Right ventricle myocardium inferior (tissue), 1 donor: ENCODE data around the gene GNG13. TPM values are rescaled to one million over a fixed set of nuclear protein-coding genes. Genes with fewer than 3 reads are reported as not detected.

Experiments used
- ATAC-seq: fragments of 200-7000 bp; cut with Tn5 transposase; one replicate; pipeline ENCODE4 v1.9.1; 2020; ENCODE audit warnings: mild to moderate bottlenecking, moderate library complexity
- DNase-seq: peaks from one replicate; pipeline ENCODE4 v3.0.0; 2021; ENCODE audit errors: missing footprints
- intact Hi-C: fragments of 100-400 bp; cut with DNase I; formaldehyde crosslinking; loops from one replicate; pipeline ENCODE4 v1.11.0; 2022
- total RNA-seq: library from RNA; stranded (reverse); fragmentation: NEBNext Ultra II Directional; extraction: Animal tissue kit (Norgen Biotek cat#: 25700); gene quantifications from one replicate; pipeline ENCODE4 v1.2.1, GENCODE V29; 2021
- donor health status: DM: no; HTN: yes; CAD: no; lungs with severe emphysema.

The GNG13 gene
- total RNA-seq, 1 donor from 2014 or later = not detected

DNA sequence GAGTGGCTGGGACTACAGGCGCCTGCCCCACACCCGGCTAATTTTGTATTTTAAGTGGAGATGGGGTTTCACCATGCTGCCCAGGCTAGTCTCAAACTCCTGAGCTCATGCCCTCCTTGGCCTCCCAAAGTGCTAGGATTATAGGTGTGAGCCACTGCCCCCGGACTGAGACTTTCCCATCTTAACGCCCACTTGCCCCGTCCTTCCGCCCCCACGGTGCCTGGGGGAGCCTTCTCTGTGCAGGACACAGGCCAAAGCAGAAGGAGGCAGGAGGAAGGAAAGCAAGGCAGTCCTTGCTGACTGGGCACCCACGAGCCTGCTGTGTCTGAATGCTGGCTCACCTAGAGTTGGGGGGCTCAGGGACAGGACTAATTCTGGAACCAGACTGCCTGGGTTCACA lies 17.6 kb upstream of the GNG13 start:
- no peak for DNase-seq
- no peak for ATAC-seq
- intact Hi-C loops = no loop called here

DNA sequence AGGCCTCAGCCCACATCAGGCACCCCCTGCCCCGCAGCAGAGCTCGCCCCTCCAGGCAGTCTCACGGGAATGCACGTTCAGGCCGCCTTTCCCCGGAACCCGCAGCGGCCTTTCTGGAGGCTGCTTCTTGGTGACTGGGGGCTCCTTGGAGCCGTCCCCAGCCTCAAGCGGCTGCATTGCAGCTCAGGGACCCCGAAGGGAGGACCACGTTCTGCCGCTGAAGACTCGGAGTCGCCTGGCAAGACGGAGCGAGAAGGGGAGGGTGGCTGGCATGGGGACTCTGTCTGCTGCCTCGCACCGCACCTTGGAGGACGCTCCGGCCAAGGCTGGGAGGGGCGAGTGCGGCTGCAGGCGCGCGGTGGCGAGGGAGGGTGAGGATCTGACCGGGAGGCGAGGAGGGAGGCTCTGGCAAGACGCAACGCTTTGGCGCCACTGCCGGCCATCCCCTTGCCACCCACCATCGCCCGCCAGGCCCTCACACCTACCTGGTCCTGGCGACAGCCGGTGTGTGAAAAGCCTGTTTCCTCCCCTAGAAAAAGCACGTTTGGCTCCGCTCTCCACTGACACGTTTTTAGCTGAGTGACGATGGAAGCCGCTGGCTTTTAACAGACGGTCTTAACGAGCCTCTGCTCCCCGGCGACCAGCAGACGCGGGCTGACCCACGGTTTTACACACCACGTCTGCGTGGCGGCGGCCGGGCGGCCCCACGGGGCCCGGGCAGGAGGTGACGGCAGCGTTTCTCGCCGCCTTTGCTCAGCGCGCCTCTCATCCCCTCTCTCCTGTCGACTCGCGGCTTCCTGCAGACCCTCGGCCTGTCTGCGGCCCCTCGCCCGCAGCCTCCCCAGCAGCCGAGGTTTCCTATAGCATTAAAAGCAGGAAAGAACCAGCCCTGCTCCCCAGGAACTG lies 16.7 kb upstream of the GNG13 start:
- ATAC-seq (no peak), DNase-seq (no peak)
- intact Hi-C loops = no loop called here

DNA sequence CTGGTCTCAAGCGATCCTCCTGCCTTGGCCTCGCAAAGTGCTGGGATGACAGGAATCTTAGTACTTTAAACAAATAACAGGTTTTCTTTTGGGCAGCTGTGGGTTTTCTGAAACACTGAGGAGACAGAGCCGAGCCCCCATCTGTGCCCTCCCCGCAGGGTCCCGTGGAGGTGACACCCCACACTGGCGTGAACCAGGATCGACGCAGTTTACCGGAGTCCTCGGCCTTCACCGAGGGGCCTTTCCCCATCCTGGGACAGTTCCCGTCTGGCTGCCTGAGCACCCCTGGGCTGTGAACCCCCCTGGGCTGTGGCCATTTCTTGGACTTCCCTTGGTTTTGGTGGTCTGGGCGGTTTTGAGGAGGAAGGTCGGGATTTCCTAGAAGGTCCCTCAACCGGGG lies 15.3 kb upstream of the GNG13 start:
- DNase-seq = no peak
- no peak for ATAC-seq
- intact Hi-C loops = no loop called here

DNA sequence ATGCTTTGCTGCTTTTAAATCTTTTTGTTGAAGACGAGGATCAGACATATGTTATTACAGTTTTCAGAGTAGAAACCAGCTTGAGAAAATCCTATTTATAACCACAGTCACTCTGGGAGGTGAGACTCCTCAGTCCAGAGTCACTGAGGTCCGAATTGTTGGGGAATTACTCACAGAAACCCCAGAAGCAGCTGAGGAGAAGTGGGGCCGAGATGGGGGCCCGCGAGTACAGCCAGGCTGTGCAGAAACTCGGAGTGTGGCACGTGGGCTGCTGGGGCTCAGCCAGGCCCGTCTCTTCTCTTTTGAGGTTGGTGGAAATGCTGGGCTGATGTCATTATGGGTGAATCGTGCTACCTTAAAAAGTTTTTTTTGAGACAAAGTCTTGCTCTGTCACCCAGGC lies 14.4 kb upstream of the GNG13 start:
- intact Hi-C loops = no loop called here
- DNase-seq (no peak), ATAC-seq (no peak)

DNA sequence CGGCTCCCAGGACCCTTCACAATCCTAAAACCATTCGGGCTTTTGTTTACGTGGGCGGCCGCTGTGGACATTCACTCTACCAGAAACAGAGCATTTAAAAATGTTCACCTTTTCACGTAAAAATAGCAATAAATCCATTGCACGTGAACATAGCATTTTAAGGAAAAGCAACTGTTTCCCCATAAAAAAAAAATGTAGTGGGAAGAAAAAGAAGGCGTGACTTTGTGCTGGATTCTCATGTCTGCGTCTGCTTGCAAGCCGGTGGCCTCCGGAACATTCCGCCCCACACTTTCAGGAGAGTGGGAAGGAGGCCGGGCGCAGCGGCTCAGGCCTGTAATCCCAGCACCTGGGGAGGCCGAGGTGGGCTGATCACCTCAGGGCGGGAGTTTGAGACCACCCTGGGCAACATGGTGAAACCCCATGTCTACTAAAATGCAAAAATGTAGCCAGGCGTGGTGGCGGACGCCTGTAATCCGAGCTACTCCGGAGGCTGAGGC lies 13.4 kb upstream of the GNG13 start:
- ATAC-seq (no peak), DNase-seq (no peak)
- intact Hi-C loops = loop anchor here (1.0 to 2.0 kb wide), 2 partner anchors 241 to 289 kb away; no protein-coding TSS in a partner anchor

DNA sequence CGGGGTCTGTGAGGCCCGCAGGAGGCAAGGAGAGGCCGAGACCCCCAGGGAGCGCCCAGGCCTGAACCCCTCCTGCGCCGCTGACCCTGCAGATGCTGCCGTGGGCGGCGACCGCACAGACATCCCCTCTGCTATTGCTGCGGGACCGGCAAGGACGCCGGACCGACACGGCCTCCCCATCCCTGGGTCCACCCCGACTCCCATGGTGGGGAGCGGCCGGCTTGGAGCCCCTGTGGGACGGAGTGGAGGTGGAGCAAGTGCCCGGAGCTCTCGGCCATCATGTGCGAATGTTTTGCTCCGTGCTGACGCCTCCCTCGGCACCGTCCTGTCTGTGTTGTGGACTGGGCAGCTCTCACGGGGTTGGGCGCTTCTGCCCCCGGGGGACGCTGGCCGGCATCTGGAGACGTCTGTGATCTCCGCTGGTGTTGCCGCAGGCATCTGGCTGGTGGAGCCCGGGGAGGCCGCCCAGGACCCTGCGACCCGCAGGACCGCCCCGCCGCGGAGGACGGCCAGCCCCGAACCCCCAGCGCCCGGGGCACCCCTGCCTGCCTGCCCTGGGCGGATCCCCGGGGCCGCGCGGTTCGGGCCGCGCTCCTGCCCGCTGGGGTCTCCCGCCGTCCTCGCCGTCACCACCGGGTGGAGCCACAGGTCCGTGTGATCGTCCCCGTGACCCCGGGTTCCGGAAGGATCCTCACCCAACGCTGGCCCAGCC lies 12.8 kb upstream of the GNG13 start:
- peak; percentile 76 for ATAC-seq
- intact Hi-C loops = loop anchor here (1.0 to 2.0 kb wide), 2 partner anchors 242 to 289 kb away; no protein-coding TSS in a partner anchor
- no peak for DNase-seq

DNA sequence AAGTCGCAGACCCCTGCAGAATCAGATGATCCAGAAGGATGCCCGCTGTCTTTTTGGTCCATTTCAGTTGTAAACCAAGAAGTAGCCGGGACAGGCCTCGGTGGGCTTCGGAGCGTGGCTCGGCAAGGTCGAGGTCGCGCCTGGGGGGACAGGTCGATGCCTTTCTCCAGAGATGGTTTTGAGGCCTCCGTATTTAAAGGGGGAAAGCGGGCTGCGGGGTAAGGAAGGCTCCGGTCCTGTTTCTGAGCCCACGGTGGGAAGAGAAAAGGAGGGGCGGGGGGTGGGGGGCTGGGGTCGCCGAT lies 7.5 kb upstream of the GNG13 start:
- ATAC-seq (no peak), DNase-seq (no peak)
- intact Hi-C loops = no loop called here

DNA sequence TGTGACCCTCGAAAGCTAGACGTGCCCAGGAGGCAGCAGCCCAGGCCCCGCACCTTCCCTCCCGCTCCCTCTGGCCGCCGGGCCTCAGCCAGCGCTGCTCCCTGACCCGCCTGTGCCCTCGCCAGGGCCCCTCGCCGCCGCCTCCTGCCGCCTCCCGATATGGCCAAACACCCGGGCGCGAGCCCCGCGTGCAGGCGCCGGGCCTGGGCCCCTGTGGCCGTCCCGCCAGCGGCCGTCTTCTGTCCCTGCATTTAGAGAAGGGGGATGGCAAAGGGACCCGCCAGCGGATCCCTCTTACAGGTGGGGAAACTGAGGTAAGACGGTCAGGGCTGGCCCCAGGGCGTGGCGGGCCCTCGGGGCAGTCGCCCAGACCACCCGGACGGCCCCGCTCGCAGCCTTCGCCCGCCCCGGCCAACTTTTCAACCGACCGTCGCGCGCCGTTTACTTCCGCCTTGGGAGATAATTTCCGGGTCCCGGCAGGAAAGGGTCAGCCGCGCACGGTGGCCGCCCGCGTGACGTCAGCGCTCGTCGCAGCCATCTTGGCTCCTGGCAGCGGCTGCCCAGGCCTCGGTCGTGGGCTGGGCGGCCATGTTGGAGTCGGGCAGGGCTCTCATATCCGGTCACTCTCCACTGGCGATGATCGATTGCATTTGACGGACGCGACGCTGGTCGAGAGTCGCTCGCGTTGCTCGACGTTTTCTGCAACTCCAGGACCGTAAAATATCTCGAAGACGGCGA lies 7.0 kb upstream of the GNG13 start:
- DNase-seq (peak; percentile 97), ATAC-seq (peak; percentile 98)
- intact Hi-C loops = no loop called here

DNA sequence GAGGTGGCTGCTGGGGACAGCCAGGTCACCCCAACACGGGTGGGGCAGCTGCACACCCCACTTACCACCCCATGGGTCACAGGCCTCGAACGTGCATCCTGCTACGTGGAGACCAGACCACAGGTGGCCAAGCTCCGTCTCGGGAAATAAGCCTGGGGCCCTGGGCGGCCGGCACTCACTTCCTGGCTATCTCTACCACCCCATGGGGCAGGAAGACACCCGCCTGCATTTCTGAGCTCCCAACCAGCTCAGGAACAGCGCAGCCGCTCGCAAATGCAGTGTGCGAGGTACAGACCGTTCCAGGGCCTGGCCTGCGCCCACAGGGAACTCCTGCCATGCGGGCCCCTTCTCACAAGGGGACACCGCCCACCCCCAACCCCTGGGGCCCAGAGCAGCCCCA lies 4.9 kb upstream of the GNG13 start:
- ATAC-seq (no peak), DNase-seq (no peak)
- intact Hi-C loops = no loop called here

DNA sequence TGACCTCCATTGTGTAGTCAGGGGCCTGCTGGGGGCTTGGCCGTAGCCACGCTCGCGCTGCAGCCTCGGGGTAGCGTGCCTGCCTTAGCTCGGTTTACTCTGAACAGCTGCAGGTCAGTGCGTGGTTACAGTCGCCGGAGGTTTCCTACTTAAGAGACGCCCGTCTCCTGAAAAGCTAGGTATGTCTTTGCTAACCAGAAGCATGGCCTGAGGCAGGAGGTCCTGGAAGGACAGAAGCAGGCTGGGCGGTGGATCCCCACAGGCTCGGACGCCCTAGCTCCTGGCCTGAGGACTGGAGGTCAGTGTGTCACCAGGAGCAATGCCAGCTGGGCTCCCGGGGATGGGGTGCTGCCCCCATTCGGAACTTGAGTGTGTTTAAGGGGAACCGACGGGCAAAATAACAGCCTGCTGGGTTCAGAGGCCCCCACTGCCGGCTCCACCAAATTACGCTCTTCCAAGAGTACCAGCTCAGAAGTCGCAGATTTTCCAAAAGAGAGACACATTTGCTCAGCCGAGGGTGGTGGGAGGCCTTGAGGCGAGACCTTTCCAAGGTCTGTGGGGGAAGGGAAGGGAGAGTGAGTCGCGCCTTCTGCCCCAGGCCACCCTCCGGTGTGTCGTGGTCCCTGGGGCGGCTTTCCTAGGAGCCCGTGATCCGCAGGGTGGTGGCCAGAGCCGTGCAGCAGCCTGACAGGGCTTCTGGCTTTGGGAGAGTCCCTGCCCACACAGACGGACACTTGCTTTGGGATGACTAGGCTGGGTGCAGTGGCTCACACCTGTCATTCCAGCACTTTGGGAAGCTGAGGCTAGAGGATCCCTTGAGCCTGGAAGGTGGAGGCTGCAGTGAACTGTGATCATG lies 3.9 kb upstream of the GNG13 start:
- intact Hi-C loops = no loop called here
- ATAC-seq (no peak), DNase-seq (no peak)

DNA sequence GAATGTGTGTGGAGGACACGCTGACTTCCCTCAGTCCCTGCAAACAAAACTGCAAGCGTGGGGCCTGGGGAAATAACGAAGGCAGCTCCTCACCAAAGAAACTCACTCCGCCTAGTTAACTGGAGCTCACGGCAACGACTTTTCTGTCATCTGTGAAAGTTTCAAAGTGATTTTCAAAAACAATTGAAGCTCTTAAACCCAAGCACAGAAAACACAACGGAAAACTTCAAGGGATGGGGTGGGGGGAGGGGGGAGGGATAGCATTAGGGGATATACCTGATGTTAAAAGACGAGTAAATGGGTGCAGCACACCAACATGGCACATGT lies 3.2 kb upstream of the GNG13 start:
- no peak for ATAC-seq
- DNase-seq = no peak
- intact Hi-C loops = no loop called here

DNA sequence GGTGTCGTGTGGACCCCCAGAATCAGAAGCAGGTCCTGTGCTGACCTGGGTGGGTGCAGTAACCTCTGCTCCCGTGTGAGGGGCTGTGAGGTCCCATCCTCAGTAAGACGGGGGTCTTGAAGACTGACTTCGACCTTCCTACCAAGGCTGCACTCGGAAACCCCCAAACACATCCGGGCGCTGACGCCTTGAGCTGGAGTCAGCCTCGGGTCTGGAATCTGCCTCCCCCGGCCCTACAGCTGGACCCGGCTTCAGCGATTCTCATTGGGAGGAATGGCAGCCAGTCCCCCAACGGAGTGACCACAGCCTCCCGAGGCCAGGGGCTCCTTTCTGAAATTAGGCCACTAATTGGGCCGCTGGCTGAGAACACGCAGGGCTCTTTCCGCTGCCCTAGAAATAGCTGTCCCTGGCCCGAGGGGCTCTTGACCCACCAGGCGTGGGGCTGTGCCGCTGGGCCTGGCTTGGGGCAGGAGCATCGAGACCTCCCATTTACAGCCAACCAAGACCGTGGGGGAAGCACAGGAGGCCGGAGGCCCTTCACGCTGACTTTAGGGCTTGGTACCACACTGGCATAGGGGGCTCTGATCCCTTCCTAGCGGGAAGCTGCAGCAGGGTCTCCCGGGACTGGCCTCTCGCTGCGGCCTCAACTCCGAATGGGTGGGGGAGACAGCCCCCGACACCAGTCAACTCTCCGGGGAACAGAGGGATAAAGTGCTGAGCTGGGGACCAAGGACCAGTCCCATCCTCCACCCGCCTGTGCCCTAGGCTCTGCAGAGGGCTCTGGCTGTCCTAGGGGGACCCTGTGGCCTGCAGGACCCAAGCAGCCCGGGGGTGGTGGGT lies 2.6 kb upstream of the GNG13 start:
- no peak for DNase-seq
- intact Hi-C loops = no loop called here
- no peak for ATAC-seq

DNA sequence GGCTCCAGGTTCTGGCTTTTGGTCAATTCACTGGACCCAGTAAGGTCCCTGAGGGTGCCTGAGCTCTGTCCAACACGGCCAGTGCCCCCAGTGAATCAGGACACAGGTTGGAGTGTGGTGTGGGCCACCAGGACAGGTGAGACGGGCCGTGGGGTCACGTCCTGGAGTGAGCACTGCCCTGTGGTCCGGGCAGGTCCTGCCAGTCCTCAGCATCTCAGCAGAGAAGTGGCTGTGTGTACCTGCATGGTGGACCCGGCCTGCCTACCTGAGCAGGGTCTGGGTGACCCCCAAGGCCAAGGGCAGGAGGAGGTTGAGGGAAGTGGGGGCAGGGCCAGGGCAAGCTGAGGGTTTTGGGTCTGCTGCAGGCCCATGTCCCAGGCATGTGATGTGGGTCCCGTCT lies 1.9 kb upstream of the GNG13 start:
- DNase-seq = no peak
- intact Hi-C loops = no loop called here
- ATAC-seq = no peak

DNA sequence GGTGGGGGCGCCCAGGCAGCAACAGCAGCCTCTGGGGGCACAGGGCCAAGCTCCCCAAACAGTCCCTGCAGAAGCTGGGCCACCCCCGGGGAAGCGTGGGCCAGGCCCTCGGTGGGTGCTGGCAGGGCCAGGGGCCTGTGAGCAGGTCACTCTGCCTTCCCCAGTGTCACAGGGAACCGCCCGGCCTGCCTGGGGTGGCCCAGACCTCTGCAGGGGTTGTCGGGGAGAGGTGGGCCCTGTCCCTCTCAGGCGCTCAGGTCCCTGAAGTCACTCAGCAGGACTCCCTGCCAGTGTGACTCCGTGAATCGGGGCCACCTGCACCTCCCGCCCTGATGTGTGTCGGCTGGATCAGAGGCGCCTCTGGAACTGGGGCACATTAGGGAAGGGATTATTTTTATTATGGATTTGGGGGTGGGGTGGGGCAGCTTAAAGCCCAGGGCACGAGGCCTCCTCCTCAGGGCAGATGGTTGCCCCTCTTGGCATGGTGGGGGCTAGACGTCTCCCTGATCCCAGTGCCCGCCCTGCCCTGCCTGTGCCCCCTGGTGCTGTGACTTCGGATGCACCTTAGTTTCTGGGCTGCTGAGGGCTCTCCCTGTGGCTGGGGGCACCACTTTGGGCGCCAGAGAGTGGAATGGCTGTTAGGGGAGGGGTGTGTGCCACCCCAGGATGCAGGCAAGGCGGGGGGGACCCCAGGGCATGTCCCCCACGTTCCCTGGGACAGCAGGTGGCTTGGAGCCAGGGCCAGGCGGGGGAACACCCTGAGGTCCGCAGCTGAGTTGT lies 1.2 kb upstream of the GNG13 start:
- ATAC-seq (no peak), DNase-seq (no peak)
- intact Hi-C loops = no loop called here

DNA sequence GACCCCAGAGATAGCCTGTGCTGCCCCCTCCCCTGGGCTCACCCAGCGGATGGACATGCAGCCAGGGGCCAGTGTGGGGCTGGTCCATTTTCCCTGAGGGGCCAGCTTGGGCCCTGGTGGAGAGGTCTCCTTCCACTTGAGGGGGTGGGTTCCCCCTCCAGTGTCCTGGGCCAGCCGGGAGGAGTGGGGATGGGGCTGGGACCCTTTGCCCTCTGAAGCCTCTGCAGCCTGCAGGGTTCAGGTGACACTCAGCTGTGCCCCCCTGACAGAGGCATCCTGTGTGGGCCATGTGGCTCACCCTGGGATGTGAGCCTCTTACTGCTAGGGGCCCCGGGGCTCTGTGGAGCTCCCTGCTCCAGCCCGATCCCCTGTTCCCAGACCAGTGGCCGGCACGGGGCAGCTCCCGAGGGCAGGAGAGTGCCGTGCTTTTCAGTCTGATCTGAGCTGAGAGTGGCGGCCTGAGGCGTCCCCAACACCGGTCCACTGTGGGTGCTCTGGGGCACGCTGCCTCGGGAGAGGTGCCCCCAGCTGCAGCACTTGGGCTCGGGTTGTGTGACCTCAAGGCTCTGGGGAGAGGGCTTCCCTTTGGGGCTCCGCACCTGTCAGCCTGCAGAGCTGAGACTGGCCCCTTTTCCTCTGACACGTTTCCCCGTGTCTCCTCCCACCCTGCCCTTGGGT lies 439 bp upstream of the GNG13 start:
- DNase-seq (no peak), ATAC-seq (no peak)
- intact Hi-C loops = no loop called here

DNA sequence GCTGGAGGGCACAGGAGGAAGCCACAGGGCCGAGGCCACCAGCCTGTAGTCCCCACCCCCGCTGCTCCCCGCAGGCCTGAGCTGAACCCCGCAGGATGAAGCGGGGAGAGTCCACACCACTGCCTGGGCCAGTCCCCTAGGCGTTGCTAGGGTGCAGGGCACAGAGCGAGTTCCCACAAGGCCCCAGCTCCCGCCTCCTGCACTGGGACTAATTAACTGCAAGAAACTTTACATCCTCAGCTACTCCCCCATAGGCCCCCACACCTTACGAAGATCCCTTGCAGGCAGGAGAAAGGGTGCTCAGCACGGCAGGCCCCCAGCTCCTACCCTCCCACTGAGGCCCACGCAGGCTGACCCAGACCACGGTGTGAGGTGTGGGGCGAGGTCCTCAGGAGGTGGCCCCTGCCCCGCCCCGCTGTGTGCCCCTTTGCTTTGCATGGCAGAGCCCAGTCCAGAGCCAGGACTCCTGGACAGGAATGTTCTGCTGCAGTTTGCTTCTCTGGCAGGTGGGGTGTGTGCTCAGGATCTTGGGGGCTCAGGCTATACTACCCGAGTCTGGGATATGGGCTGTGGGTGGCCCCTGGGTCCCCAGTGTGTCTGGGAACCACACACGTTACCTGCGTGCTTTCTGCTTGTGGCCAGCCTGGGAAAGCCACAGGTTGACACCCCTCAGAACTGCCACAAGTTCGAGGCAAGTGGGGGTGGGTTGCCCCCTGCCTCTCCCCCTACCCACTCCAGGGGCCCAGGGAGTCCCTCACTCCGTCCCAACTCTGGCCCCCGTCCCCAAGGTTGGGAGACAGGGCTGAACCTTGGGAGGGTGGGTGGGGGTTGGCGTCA lies 1.2 kb downstream of the GNG13 start:
- DNase-seq (no peak), ATAC-seq (no peak)
- intact Hi-C loops = no loop called here
